Esophagus (tissue), 2 donors: Measurements from ENCODE around the gene LEKR1. TPM values are rescaled to one million over a fixed set of nuclear protein-coding genes. Genes with fewer than 3 reads are reported as not detected.

Experiments used
- H3K27ac ChIP-seq, 2 donors: one replicate each; pipeline ENCODE4 v1.5.1; 2013; ENCODE audit warnings: low read depth in 2 of 2, mild to moderate bottlenecking in 2 of 2, inconsistent platforms in 1 of 2, low read length in 1 of 2, moderate library complexity in 1 of 2
- H3K27me3 ChIP-seq, 2 donors: one replicate each; pipeline ENCODE4 v1.6.1; 2013; ENCODE audit warnings: low read length in 2 of 2, control low read depth in 1 of 2, mild to moderate bottlenecking in 1 of 2; ENCODE audit not compliant: insufficient read depth in 2 of 2, control insufficient read depth in 1 of 2
- H3K36me3 ChIP-seq, 2 donors: one replicate each; pipeline ENCODE4 v1.6.1; 2013; ENCODE audit warnings: low read length in 1 of 2; ENCODE audit not compliant: control insufficient read depth in 2 of 2, insufficient read depth in 2 of 2
- H3K4me1 ChIP-seq, 2 donors: one replicate each; pipeline ENCODE4 v1.6.1; 2013; ENCODE audit warnings: low read length in 1 of 2; ENCODE audit not compliant: control insufficient read depth in 2 of 2, insufficient read depth in 2 of 2
- H3K4me3 ChIP-seq, 2 donors: one replicate each; pipeline ENCODE4 v1.5.1; 2013; ENCODE audit warnings: low read length in 2 of 2, mild to moderate bottlenecking in 2 of 2, low read depth in 1 of 2, moderate library complexity in 1 of 2
- H3K9me3 ChIP-seq, 2 donors: one replicate each; pipeline ENCODE4 v1.6.1; 2013; ENCODE audit warnings: mild to moderate bottlenecking in 2 of 2, low read depth in 1 of 2, low read length in 1 of 2, moderate library complexity in 1 of 2; ENCODE audit not compliant: control insufficient read depth in 2 of 2, insufficient read depth in 1 of 2
- WGBS, 2 donors: extraction: QIAGEN DNeasy Blood & Tissue Kit; methylation state at CpG; one replicate each; pipeline ENCODE4 v1.1.7; 2013; 5-methylcytosine and 5-hydroxymethylcytosine counted together
- polyA plus RNA-seq, 2 donors: library from polyadenylated mRNA; stranded (reverse); fragments of 200-250 nt; gene quantifications; one replicate each; pipeline ENCODE4 v1.2.3, GENCODE V29; 2013
- donor health status: healthy with polysubstance abuse.
- donor health status: Bipolar disorder and iron deficiency.

Gene LEKR1
- polyA plus RNA-seq, 2 donors = 0.21 to 0.33 TPM

DNA sequence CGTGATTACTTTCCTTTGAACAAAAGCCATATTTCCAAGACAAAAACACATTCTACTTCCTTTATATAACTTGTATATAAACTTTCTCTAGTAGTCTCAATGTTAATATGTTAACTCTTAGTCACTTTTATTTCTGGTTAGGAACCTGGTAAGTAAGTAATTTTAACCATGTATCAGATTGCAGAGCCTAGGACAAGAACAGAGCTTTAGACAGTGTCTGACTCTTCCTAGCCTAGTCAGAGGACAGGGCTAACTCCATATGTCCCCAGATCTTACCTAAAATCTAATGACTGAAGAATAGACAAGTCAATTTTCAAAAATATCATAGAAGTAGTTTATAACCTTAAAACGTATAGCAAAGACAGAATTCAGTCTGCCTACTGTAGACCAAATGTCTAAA, 8.3 kb downstream of the LEKR1 start:
- WGBS, 2 donors = 72% methylated on average over 2 of the region's 2 CpGs

DNA sequence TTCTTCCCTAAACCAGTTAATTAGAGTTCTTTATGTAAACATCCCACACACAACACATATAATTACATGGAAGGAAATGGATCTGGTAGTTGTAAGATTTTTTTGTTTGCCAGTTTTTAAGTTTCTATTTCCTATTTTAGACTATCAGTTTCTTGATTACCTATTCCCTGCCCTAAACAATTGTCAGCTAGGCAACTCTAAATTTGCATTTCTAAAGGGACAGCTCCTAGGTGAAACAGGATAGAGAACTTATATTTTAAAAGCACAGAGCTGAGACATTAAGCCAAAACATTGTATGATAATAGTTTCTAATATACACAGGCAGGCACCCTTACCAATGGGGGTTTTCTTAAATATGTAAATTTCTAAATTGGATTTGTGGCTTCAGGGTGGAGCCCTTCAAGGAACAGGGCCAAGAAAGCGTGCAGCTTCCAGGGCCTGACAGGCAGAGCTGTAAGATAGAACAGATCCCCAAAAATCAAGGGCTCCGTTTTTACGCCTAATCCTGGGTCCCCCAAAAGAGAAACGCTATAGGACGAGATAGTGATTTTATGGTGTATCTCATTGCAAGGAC, 8.9 kb downstream of the LEKR1 start:
- Histone ChIP-seq H3K27me3 (no peaks in the 10 kb centered on the region), H3K9me3 (no peaks in the 10 kb centered on the region), H3K4me1 (no peaks in the 10 kb centered on the region), H3K27ac (no peak overlapping the region), H3K36me3 (no peaks in the 10 kb centered on the region), H3K4me3 (no peak overlapping the region)
- WGBS, 2 donors = 89 to 94% methylated on average over 5 of the region's 5 CpGs

More for the DNA sequence above, 8.3 kb downstream of the LEKR1 start:
- Histone ChIP-seq H3K9me3 (no peaks in the 10 kb centered on the region), H3K27me3 (no peaks in the 10 kb centered on the region), H3K27ac (no peak overlapping the region), H3K36me3 (no peaks in the 10 kb centered on the region), H3K4me1 (no peaks in the 10 kb centered on the region), H3K4me3 (no peak overlapping the region)

DNA sequence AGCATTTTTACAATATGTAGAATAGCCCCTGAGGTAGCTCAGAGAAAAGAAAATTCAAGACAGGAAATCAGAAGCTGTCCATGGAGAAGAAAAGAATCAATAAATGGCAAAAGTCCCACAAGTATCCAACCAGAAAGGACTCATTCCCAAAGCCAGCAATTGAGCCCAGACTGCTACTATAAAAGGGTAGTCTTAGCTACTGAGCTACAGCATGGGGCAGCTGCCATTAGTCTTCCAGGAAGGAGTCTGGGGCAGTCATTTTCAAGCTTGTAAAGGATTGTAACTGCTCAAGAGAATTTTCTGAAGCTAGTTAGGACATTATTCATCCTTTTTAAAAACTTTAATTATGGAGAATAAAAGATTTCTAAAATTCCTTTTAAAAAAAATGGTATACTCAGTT, 10.5 kb downstream of the LEKR1 start:
- Histone ChIP-seq H3K27ac (no peak overlapping the region), H3K9me3 (no peaks in the 10 kb centered on the region), H3K4me3 (no peak overlapping the region), H3K27me3 (no peaks in the 10 kb centered on the region), H3K4me1 (no peaks in the 10 kb centered on the region), H3K36me3 (no peaks in the 10 kb centered on the region)

DNA sequence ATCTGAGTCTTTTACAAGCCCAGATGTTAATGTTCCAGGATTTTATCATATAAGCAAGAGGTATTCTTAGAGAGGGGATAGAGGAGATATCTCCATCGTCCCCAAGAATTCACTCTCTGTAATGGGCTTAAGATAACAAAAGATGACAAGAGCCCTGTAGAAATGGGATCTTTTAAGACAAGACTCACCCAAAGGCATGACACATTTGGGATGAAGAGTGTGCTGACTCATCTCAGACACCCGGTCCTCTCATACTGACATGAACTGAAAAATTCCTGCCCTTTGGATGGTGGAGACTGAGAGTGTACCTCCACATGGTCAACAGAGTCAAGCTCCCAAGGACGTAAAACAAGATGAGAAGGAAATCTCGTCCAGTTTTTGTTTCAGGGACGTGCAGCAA, 11.0 kb downstream of the LEKR1 start:
- no peaks in the 10 kb centered on the region for H3K9me3 ChIP-seq
- no peaks in the 10 kb centered on the region for H3K36me3 ChIP-seq
- 67 to 72% methylated on average over 5 of the region's 5 CpGs for WGBS, 2 donors
- H3K4me1 ChIP-seq = no peaks in the 10 kb centered on the region
- no peaks in the 10 kb centered on the region for H3K27me3 ChIP-seq
- H3K4me3 ChIP-seq = no peak overlapping the region
- no peak overlapping the region for H3K27ac ChIP-seq

DNA sequence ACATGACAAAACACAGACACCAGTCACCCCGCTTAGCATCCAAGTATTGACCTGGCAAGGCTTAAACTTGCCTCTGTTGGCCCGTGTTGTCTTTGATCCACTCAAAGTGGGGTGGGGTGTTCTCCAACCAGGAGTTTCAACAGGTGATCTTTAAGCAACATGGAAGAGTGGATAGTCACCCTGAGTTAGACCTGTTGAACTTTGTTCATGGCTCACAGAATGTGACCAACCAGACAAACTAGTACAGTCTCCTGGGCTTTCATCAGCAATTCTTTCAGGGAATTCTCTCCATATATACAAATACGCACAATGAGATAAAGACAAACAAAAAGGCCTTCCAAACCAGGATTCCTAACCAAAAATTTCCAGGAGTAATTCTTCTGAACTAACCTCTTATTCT, 11.9 kb downstream of the LEKR1 start:
- 87 to 93% methylated on average over 3 of the region's 3 CpGs for WGBS, 2 donors
- no peaks in the 10 kb centered on the region for H3K27me3 ChIP-seq
- no peaks in the 10 kb centered on the region for H3K36me3 ChIP-seq
- no peaks in the 10 kb centered on the region for H3K4me1 ChIP-seq
- no peak overlapping the region for H3K27ac ChIP-seq
- no peaks in the 10 kb centered on the region for H3K9me3 ChIP-seq
- no peak overlapping the region for H3K4me3 ChIP-seq

DNA sequence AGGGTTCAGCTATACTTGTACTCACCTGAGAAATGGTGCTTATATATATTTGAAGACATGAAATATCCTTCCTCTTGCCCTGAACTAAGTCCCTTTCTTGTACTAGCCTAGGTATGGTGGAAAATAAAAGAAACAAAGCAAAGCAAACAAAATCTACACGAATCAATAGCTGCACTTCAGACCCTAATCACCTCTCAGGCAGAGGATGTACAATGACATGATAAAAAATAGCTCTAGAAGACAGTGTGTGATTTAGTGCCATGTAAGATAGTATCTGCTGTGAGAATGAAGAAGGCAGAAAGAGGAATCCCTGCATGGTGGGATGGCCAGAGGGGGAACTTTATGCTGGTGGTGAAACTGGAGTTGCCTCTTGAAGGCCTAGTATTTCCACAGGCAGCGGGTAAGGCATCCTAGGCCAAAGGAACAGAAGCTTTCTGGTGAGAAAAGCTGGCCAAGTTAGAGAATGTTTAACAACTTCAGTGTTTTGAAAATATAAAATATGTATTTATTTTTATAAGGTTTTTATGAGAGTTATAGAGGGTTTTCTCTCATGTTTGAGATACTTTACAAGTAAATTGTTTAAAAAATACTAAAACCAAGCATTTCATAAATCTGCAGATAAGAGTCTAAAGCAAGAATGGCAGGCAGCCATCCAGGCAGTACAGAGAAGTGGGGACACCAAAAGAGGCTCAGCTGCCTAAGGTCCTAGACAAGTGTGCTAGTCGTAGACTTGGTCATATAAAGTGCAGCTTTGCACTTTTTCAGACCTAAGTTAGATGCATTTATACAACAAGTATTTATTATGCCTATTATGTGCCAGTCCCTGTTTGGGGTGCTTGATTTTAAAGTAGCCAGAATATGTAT, 14.9 kb downstream of the LEKR1 start:
- H3K9me3 ChIP-seq = no peaks in the 10 kb centered on the region
- WGBS, 2 donors = 76 to 81% methylated on average over 3 of the region's 3 CpGs
- no peaks in the 10 kb centered on the region for H3K27me3 ChIP-seq
- H3K27ac ChIP-seq = no peak overlapping the region
- no peak overlapping the region for H3K4me3 ChIP-seq
- H3K4me1 ChIP-seq = no peaks in the 10 kb centered on the region
- H3K36me3 ChIP-seq = no peaks in the 10 kb centered on the region

DNA sequence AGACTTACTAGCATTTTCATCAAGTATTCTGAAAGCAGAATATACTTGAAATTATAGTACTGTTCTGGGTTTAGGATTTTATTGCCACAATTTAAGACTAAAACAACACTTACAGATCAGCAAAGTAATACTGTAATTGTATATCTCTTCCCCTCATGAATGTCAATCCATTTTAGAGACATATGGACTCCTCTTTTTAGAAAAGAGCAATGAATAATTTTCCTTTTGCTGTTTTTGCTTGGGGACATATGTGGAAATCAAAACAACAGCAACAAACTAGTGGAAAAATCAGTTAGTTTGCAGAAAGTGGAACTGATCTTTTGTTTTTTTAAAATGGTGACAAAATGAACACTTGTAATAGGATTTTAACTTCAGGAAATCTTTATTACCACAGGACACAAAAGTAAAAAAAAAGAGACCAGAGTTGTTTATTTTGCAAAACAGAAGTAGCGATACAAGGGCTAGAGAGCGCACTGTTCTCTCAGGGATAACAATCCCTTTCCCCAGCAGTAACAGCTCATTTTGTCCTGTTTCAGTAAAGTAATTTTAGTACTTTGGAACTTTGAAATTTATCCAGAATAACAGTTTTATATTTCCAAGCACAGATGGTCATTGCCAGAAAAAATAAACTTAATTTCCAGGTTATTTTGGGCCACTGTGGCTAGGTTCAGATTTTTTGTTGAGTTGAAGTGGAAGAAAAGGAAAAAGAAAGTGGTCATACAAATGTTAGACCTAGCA, 17.1 kb downstream of the LEKR1 start:
- 78 to 85% methylated on average over 2 of the region's 2 CpGs for WGBS, 2 donors
- H3K27ac ChIP-seq = no peak overlapping the region

DNA sequence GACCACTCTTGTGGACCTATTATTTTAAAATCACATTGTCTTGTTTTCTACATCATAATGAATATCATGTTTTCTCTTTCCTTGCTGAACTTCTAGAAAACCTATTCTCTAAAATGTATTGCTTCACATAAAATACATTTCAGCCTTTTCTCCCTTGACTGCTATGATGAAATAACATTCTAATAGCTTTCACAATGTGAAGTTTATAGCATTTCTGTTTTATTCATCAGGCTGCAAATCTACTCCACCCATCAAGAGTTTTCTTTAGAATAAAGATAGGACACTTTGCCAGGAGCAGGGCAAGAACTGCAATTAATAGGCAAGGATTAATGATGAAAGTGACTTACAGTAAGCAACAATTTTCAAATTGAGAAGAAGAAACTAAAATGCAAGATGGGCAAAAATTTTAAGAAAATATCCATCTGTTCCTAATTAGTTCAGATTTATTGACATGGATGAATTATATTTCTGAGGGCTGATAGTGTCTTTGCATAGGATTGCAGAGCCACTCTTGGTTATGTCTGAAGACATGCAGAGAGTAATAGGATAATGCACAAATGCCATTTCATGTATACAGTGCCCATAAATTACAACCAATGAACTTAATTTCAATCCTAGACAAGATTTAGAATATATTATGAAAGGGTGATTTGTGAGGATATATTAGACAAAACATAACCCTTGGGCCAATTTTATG, 21.7 kb downstream of the LEKR1 start:
- H3K27me3 ChIP-seq = no peaks in the 10 kb centered on the region
- H3K4me1 ChIP-seq = no peaks in the 10 kb centered on the region
- no peaks in the 10 kb centered on the region for H3K9me3 ChIP-seq
- no peak overlapping the region for H3K27ac ChIP-seq
- no peaks in the 10 kb centered on the region for H3K36me3 ChIP-seq
- H3K4me3 ChIP-seq = no peak overlapping the region

More for the DNA sequence above, 17.1 kb downstream of the LEKR1 start:
- Histone ChIP-seq H3K9me3 (no peaks in the 10 kb centered on the region), H3K4me3 (no peak overlapping the region), H3K36me3 (no peaks in the 10 kb centered on the region), H3K27me3 (no peaks in the 10 kb centered on the region), H3K4me1 (no peaks in the 10 kb centered on the region)

DNA sequence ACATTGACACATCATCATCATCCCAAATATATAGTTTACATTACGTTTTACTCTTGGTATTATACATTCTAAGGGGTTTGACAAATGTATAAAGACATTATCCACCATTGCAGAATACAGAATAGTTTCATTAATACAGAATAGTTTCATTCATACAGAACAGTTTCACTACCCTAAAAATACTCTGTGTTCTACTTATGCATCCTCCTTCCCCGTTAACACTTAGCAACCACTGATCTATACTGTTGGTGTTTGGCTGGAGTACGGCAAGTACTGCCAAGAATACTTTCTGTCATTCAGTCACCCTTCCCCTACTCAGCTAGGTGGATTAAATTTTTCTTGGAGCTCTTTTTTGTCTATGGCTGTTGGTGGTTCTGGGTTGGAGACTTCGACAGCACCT, 33.4 kb downstream of the LEKR1 start:
- Histone ChIP-seq H3K27ac (no peak overlapping the region), H3K9me3 (no peaks in the 10 kb centered on the region), H3K4me3 (no peak overlapping the region), H3K36me3 (no peaks in the 10 kb centered on the region), H3K27me3 (no peaks in the 10 kb centered on the region), H3K4me1 (no peaks in the 10 kb centered on the region)
- 87% methylated on average over 4 of the region's 4 CpGs for WGBS, 2 donors
